SK-N-SH (cell line): ENCODE data around the gene ABCG1.

Experiments used
- CTCF ChIP-seq: fragments of 200-600 bp; sonication (generic); IDR thresholded peaks from 2 replicates; pipeline ENCODE4 v1.6.1; 2017; ENCODE audit warnings: antibody characterized with exemption, mild to moderate bottlenecking, moderate library complexity
- EZH2phosphoT487 ChIP-seq: fragments of 200-600 bp; sonication (generic); IDR thresholded peaks from 2 replicates; pipeline ENCODE4 v1.6.1; 2017; ENCODE audit warnings: low read depth, mixed run types, mild to moderate bottlenecking, antibody characterized with exemption, moderate library complexity, borderline replicate concordance
- GATA2 ChIP-seq: sonication (generic); formaldehyde crosslinking; IDR thresholded peaks from 2 replicates; pipeline ENCODE4 v1.5.0; 2020; ENCODE audit warnings: mild to moderate bottlenecking, missing genetic modification reagents
- JUND ChIP-seq: IDR thresholded peaks from 2 replicates; pipeline ENCODE4 v1.4.0; 2012
- TF ChIP-seq, protein P1 (sequence below): IDR thresholded peaks from 2 replicates; pipeline ENCODE4 v1.6.1; 2012; ENCODE audit warnings: mild to moderate bottlenecking, low read depth, low read length, moderate library complexity
- TF ChIP-seq, protein P2 (sequence below): IDR thresholded peaks from 2 replicates; pipeline ENCODE4; 2012

- no peak for TF ChIP-seq CTCF
- TF ChIP-seq, protein P1, sequence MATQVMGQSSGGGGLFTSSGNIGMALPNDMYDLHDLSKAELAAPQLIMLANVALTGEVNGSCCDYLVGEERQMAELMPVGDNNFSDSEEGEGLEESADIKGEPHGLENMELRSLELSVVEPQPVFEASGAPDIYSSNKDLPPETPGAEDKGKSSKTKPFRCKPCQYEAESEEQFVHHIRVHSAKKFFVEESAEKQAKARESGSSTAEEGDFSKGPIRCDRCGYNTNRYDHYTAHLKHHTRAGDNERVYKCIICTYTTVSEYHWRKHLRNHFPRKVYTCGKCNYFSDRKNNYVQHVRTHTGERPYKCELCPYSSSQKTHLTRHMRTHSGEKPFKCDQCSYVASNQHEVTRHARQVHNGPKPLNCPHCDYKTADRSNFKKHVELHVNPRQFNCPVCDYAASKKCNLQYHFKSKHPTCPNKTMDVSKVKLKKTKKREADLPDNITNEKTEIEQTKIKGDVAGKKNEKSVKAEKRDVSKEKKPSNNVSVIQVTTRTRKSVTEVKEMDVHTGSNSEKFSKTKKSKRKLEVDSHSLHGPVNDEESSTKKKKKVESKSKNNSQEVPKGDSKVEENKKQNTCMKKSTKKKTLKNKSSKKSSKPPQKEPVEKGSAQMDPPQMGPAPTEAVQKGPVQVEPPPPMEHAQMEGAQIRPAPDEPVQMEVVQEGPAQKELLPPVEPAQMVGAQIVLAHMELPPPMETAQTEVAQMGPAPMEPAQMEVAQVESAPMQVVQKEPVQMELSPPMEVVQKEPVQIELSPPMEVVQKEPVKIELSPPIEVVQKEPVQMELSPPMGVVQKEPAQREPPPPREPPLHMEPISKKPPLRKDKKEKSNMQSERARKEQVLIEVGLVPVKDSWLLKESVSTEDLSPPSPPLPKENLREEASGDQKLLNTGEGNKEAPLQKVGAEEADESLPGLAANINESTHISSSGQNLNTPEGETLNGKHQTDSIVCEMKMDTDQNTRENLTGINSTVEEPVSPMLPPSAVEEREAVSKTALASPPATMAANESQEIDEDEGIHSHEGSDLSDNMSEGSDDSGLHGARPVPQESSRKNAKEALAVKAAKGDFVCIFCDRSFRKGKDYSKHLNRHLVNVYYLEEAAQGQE = no peak
- no peak for TF ChIP-seq JUND
- no peak for TF ChIP-seq EZH2phosphoT487
- TF ChIP-seq GATA2 (CRISPR knock-in tag) = no peak
- TF ChIP-seq, protein P2, sequence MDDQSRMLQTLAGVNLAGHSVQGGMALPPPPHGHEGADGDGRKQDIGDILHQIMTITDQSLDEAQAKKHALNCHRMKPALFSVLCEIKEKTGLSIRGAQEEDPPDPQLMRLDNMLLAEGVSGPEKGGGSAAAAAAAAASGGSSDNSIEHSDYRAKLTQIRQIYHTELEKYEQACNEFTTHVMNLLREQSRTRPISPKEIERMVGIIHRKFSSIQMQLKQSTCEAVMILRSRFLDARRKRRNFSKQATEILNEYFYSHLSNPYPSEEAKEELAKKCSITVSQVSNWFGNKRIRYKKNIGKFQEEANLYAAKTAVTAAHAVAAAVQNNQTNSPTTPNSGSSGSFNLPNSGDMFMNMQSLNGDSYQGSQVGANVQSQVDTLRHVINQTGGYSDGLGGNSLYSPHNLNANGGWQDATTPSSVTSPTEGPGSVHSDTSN = no peak
Observed at GRCh38 chr21:42310411-42311001, 91.6 kb downstream of the ABCG1 start.
